ENCODE data around the gene ETFA. TPM values are rescaled to one million over a fixed set of nuclear protein-coding genes. Genes with fewer than 3 reads are reported as not detected.

Gene ETFA
- total RNA-seq, 3 donors from 2014 or later, result 172 to 286 (median 213) TPM

GRCh38 chr15:76233921-76234320 is 77.3 kb downstream of the ETFA start:
- intact Hi-C loops (cut with DNase I, micrococcal nuclease), result no loop called here
- H3K9me3 ChIP-seq, result no peaks in the 10 kb centered on the region
- no peak overlapping the region for H3K4me3 ChIP-seq
- ATAC-seq, result no peak
- DNase-seq, result no peak
- H3K4me1 ChIP-seq (ENCODE audit: low read depth), result no peaks in the 10 kb centered on the region
- TF ChIP-seq, protein P1, sequence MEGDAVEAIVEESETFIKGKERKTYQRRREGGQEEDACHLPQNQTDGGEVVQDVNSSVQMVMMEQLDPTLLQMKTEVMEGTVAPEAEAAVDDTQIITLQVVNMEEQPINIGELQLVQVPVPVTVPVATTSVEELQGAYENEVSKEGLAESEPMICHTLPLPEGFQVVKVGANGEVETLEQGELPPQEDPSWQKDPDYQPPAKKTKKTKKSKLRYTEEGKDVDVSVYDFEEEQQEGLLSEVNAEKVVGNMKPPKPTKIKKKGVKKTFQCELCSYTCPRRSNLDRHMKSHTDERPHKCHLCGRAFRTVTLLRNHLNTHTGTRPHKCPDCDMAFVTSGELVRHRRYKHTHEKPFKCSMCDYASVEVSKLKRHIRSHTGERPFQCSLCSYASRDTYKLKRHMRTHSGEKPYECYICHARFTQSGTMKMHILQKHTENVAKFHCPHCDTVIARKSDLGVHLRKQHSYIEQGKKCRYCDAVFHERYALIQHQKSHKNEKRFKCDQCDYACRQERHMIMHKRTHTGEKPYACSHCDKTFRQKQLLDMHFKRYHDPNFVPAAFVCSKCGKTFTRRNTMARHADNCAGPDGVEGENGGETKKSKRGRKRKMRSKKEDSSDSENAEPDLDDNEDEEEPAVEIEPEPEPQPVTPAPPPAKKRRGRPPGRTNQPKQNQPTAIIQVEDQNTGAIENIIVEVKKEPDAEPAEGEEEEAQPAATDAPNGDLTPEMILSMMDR (IDR thresholded peaks at IDR 0.05), result no peak
- H3K36me3 ChIP-seq (ENCODE audit: low read depth), result no peaks in the 10 kb centered on the region

DNA sequence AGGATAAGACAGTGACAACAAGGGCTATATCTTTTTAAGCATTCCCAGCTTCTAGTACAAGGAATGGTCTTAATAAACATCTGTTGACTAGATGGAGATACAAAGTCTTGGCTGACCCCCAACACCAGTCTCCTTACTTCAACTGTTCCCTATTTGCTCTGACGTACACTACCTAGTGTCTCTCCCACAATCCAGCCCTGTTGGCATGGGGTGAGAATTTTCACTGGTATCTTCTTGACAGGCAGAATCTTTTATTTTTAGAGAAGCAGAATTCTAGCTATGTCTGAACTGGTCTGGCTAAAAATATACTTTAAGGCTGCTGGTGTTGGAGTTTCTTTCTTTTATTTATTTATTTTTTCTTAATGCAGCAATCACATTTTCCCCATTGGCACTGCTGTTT is 82.0 kb downstream of the ETFA start:
- intact Hi-C loops (cut with DNase I, micrococcal nuclease), result no loop called here
- TF ChIP-seq, protein P1 (IDR thresholded peaks at IDR 0.05), result no peak
- H3K9me3 ChIP-seq, result no peaks in the 10 kb centered on the region
- H3K4me1 ChIP-seq (ENCODE audit: low read depth), result no peaks in the 10 kb centered on the region
- ATAC-seq (no peak), DNase-seq (no peak)
- H3K4me3 ChIP-seq, result no peak overlapping the region
- no peaks in the 10 kb centered on the region for H3K36me3 ChIP-seq (ENCODE audit: low read depth)

DNA sequence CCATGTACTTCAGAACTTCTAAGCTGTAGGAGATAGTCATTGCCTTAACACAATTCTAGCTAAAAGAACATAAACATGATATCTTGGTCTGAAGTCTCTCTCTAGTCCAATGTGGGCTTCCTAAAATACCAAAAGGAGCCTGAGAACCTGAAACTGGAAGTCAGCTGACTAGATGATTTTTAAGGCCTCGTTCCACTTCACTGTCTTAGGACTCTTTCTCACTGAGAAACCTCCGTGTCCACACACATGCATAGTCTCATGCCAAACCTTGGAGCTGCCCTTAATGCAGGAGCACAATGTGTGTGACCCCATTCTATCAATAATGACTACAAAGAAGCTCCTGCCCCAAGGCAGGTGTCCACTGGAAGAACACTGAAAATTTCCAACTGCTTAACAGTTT is 87.7 kb downstream of the ETFA start:
- Histone ChIP-seq H3K4me1 (ENCODE audit: low read depth) (no peaks in the 10 kb centered on the region), H3K9me3 (no peaks in the 10 kb centered on the region), H3K36me3 (ENCODE audit: low read depth) (no peaks in the 10 kb centered on the region), H3K4me3 (no peak overlapping the region)
- no peak for ATAC-seq
- DNase-seq, result no peak
- TF ChIP-seq, protein P1 (IDR thresholded peaks at IDR 0.05), result no peak
- intact Hi-C loops (cut with DNase I, micrococcal nuclease), result no loop called here

DNA sequence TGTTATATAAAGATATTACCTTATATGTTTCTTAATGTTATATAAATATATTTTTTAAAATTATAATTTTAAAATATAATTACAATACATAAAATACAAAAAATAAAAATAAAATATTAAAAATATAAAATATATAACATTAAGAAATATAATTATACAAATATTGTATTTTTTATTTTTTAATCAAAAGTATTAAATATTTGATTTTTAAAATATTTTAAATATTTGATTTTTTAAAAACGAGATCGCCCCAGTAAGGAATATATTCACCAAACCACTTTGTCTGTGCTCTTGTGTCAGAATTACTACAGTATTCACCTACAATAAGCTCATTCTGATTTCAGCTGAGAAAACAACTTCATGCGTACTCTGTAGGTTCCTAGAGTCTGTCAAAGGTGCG is 89.1 kb downstream of the ETFA start:
- no peak for DNase-seq
- ATAC-seq, result no peak
- TF ChIP-seq, protein P1 (IDR thresholded peaks at IDR 0.05), result no peak
- intact Hi-C loops (cut with DNase I, micrococcal nuclease), result no loop called here
- no peaks in the 10 kb centered on the region for H3K9me3 ChIP-seq
- peaks cover 8% of the 10 kb centered on the region for H3K4me1 ChIP-seq (ENCODE audit: low read depth)
- no peak overlapping the region for H3K4me3 ChIP-seq
- no peaks in the 10 kb centered on the region for H3K36me3 ChIP-seq (ENCODE audit: low read depth)

GRCh38 chr15:76221085-76221767 is 90.0 kb downstream of the ETFA start:
- Histone ChIP-seq H3K9me3 (no peaks in the 10 kb centered on the region), H3K36me3 (ENCODE audit: low read depth) (no peaks in the 10 kb centered on the region), H3K4me1 (ENCODE audit: low read depth) (peaks cover 8% of the 10 kb centered on the region), H3K4me3 (no peak overlapping the region)
- DNase-seq (no peak), ATAC-seq (peak; percentile 74)
- intact Hi-C loops (cut with DNase I, micrococcal nuclease), result no loop called here
- TF ChIP-seq, protein P1 (IDR thresholded peaks at IDR 0.05), result no peak

DNA sequence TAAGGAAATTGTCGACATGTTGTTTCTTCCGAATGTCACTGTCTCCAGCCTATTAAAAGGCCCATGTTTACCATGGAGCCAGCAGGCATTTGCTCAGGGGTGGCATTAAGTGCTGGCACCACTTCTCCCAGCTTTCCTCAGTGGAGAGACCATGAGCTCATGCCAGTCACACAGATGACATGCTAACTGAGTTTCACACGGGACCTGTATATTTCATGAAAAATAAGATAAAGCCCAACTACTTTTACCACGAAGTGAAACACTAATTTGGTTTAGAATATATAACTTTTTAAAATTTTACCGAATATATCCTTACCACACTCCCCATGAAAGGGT is 93.4 kb downstream of the ETFA start:
- Histone ChIP-seq H3K9me3 (no peaks in the 10 kb centered on the region), H3K4me1 (ENCODE audit: low read depth) (peaks cover 8% of the 10 kb centered on the region), H3K36me3 (ENCODE audit: low read depth) (peaks cover 5% of the 10 kb centered on the region), H3K4me3 (no peak overlapping the region)
- intact Hi-C loops (cut with DNase I, micrococcal nuclease), result no loop called here
- no peak for ATAC-seq
- DNase-seq, result no peak
- TF ChIP-seq, protein P1 (IDR thresholded peaks at IDR 0.05), result no peak

Data from mucosa of descending colon (tissue), 3 donors.